Mesenchymal stem cell (in vitro differentiated cells and primary cell): ENCODE data around the gene HTN3.

Experiments used
- DNase-seq: peaks from one replicate; pipeline ENCODE4 v3.0.0-alpha.2; 2013
- H2AFZ ChIP-seq: one replicate; pipeline ENCODE4 v1.6.1; 2013; ENCODE audit warnings: low read depth, mild to moderate bottlenecking, control low read depth, inconsistent platforms, low read length, moderate library complexity
- H2AK5ac ChIP-seq: 2 replicates; pipeline ENCODE4 v1.6.1; 2013; ENCODE audit warnings: low read length, moderate library complexity, mild to moderate bottlenecking, inconsistent platforms; ENCODE audit not compliant: severe bottlenecking
- H2BK120ac ChIP-seq: one replicate; pipeline ENCODE4 v1.6.1; 2013; ENCODE audit warnings: low read depth, mild to moderate bottlenecking, inconsistent platforms, low read length, moderate library complexity
- H2BK12ac ChIP-seq, 2 experiments: one replicate each; pipeline ENCODE4 v1.6.1; 2013; ENCODE audit warnings: inconsistent platforms in 2 of 2, low read length in 2 of 2, mild to moderate bottlenecking in 2 of 2, moderate library complexity in 2 of 2, control low read depth in 1 of 2
- H2BK15ac ChIP-seq: one replicate; pipeline ENCODE4 v1.6.1; 2013; ENCODE audit warnings: mild to moderate bottlenecking, low read depth, inconsistent platforms; ENCODE audit not compliant: poor library complexity, severe bottlenecking
- H2BK5ac ChIP-seq: 2 replicates; pipeline ENCODE4 v1.6.1; 2013; ENCODE audit warnings: low read depth, mild to moderate bottlenecking, low read length, control low read depth, inconsistent platforms; ENCODE audit not compliant: poor library complexity, severe bottlenecking
- H3K14ac ChIP-seq, 2 experiments: one replicate each; pipeline ENCODE4 v1.6.1; 2013; ENCODE audit warnings: inconsistent platforms in 2 of 2, low read length in 2 of 2, control low read depth in 1 of 2, mild to moderate bottlenecking in 1 of 2, moderate library complexity in 1 of 2
- H3K18ac ChIP-seq, 2 experiments: one replicate each; pipeline ENCODE4 v1.6.1; 2013; ENCODE audit warnings: inconsistent platforms in 2 of 2, low read length in 2 of 2, control low read depth in 1 of 2, low read depth in 1 of 2, mild to moderate bottlenecking in 1 of 2
- H3K23ac ChIP-seq, 2 experiments: one replicate each; pipeline ENCODE4 v1.6.1; 2013; ENCODE audit warnings: inconsistent platforms in 2 of 2, low read length in 2 of 2, mild to moderate bottlenecking in 2 of 2, moderate library complexity in 2 of 2, control low read depth in 1 of 2
- H3K27ac ChIP-seq: 2 replicates; pipeline ENCODE4 v1.5.1; 2013; ENCODE audit warnings: mild to moderate bottlenecking, moderate library complexity, low read length, control low read depth, inconsistent platforms; ENCODE audit not compliant: poor library complexity, severe bottlenecking
- H3K27me3 ChIP-seq, 2 experiments: 2 replicates each; pipeline versions ENCODE4 v1.6.1 to v1.7.0; 2013; ENCODE audit warnings: low read length in 2 of 2, mild to moderate bottlenecking in 2 of 2, moderate library complexity in 2 of 2, control low read depth in 1 of 2, inconsistent platforms in 1 of 2; ENCODE audit not compliant: control insufficient read depth in 1 of 2, insufficient read depth in 1 of 2
- H3K36me3 ChIP-seq, 2 experiments: 2 replicates each; pipeline versions ENCODE4 v1.6.1 to v1.7.0; 2013; ENCODE audit warnings: low read length in 2 of 2, control low read depth in 1 of 2, inconsistent platforms in 1 of 2, low read depth in 1 of 2, mild to moderate bottlenecking in 1 of 2; ENCODE audit not compliant: insufficient read depth in 2 of 2, control insufficient read depth in 1 of 2
- H3K4ac ChIP-seq, 2 experiments: one replicate each; pipeline ENCODE4 v1.6.1; 2013; ENCODE audit warnings: inconsistent platforms in 2 of 2, low read length in 2 of 2, mild to moderate bottlenecking in 2 of 2, moderate library complexity in 2 of 2, control low read depth in 1 of 2, low read depth in 1 of 2
- H3K4me1 ChIP-seq: 2 replicates; pipeline ENCODE4 v1.6.1; 2013; ENCODE audit warnings: low read depth, low read length, control low read depth; ENCODE audit not compliant: control insufficient read depth, insufficient read depth
- H3K4me2 ChIP-seq: 2 replicates; pipeline ENCODE4 v1.6.1; 2013; ENCODE audit warnings: low read length, mild to moderate bottlenecking, inconsistent platforms; ENCODE audit not compliant: poor library complexity, severe bottlenecking
- H3K4me3 ChIP-seq, 2 experiments: 2 replicates each; pipeline versions ENCODE4 v1.5.1 to v1.7.0; 2013; ENCODE audit warnings: low read length in 2 of 2, mild to moderate bottlenecking in 2 of 2, control low read depth in 1 of 2, low read depth in 1 of 2; ENCODE audit not compliant: insufficient read depth in 1 of 2
- H3K79me1 ChIP-seq: replicated peaks from 2 replicates; pipeline ENCODE4 v1.6.1; 2013; ENCODE audit warnings: mild to moderate bottlenecking, control low read depth, low read length, inconsistent platforms; ENCODE audit not compliant: poor library complexity, severe bottlenecking
- H3K9ac ChIP-seq: 2 replicates; pipeline ENCODE4 v1.7.0; 2013; ENCODE audit warnings: mild to moderate bottlenecking, low read length, moderate library complexity
- H3K9me3 ChIP-seq: 2 replicates; pipeline ENCODE4 v1.7.0; 2013; ENCODE audit warnings: mild to moderate bottlenecking, low read length; ENCODE audit not compliant: control insufficient read depth
- H4K8ac ChIP-seq: one replicate; pipeline ENCODE4 v1.6.1; 2013; ENCODE audit warnings: inconsistent platforms, mild to moderate bottlenecking, low read length, moderate library complexity
- H4K91ac ChIP-seq: one replicate; pipeline ENCODE4 v1.6.1; 2013; ENCODE audit warnings: mild to moderate bottlenecking, low read length, inconsistent platforms
- WGBS: methylation state at CpG from one replicate; pipeline ENCODE4 v1.1.7; 2013; ENCODE audit warnings: mixed read lengths; 5-methylcytosine and 5-hydroxymethylcytosine counted together

HTN3 gene

GRCh38 chr4:70062000-70062399 is 33.7 kb downstream of the HTN3 start:
- H3K9ac ChIP-seq = no peak overlapping the region
- no peak overlapping the region for H2BK5ac ChIP-seq
- 80% methylated on average over 1 of the region's 1 CpG for WGBS

DNA sequence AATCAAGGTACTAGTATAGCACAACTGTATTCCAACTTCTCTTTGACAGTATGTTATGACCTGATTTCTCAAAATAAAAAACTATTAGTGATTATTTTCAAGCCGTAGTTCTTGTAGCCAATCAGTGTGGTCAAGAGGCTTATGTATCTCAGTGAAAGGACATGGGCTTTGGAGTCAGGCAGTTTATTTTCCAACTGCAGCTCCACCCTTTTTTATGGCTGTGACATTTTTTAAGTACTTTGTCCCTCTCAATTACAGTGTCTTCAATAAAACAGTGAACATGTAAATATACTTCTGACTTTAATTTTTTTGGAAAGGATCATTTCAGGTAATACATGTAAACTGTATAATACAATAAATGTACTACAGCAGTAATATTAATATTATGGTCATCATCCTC is 51.9 kb downstream of the HTN3 start:
- H3K14ac ChIP-seq = no peak overlapping the region
- no peak overlapping the region for H2BK120ac ChIP-seq
- H3K27ac ChIP-seq = no peak overlapping the region
- no peak overlapping the region for H2BK12ac ChIP-seq
- H3K4me2 ChIP-seq = no peak overlapping the region
- H4K91ac ChIP-seq = no peak overlapping the region
- 88% methylated on average over 1 of the region's 1 CpG for WGBS
- H2AFZ ChIP-seq = no peak overlapping the region
- no peak overlapping the region for H3K23ac ChIP-seq
- no peak overlapping the region for H3K18ac ChIP-seq
- H3K36me3 ChIP-seq = no peaks in the 10 kb centered on the region
- no peaks in the 10 kb centered on the region for H3K27me3 ChIP-seq
- no peak for DNase-seq
- no peak overlapping the region for H2AK5ac ChIP-seq
- H3K9ac ChIP-seq = no peak overlapping the region
- no peaks in the 10 kb centered on the region for H3K79me1 ChIP-seq
- no peak overlapping the region for H2BK5ac ChIP-seq
- no peaks in the 10 kb centered on the region for H3K4me1 ChIP-seq
- H3K9me3 ChIP-seq = no peaks in the 10 kb centered on the region
- H2BK15ac ChIP-seq = no peak overlapping the region
- H4K8ac ChIP-seq = no peak overlapping the region
- no peak overlapping the region for H3K4me3 ChIP-seq
- no peak overlapping the region for H3K4ac ChIP-seq

More at GRCh38 chr4:70062000-70062399, 33.7 kb downstream of the HTN3 start:
- Histone ChIP-seq H3K4me1 (no peaks in the 10 kb centered on the region), H2BK12ac (no peak overlapping the region), H3K79me1 (no peaks in the 10 kb centered on the region), H3K4me2 (no peak overlapping the region), H4K8ac (no peak overlapping the region), H3K18ac (no peak overlapping the region), H3K23ac (no peak overlapping the region), H3K4me3 (no peak overlapping the region), H2AK5ac (no peak overlapping the region), H3K36me3 (no peaks in the 10 kb centered on the region), H3K27ac (no peak overlapping the region), H2BK15ac (no peak overlapping the region), H3K4ac (no peak overlapping the region), H2BK120ac (no peak overlapping the region), H3K9me3 (no peaks in the 10 kb centered on the region), H2AFZ (no peak overlapping the region), H3K14ac (no peak overlapping the region), H4K91ac (no peak overlapping the region), H3K27me3 (no peaks in the 10 kb centered on the region)
- no peak for DNase-seq
